Calu3 (cell line): ENCODE measurements around the gene ZNF286A. TPM values are rescaled to one million over a fixed set of nuclear protein-coding genes. Genes with fewer than 3 reads are reported as not detected.
A peak's percentile ranks its signal among the peaks of the same experiment; 100 is the strongest.
"Not testable (repeated sequence)": the region's sequence is repeated elsewhere in the genome, so short reads cannot be mapped to it uniquely, and the experiment has no call there.

ENCODE experiments used
- Bru-seq: library from RNA; stranded (reverse); fragments of 400-500 nt; gene quantifications from one replicate; lab custom pipeline; 2021; lab: Mats Ljungman, UMichigan
- BruChase-seq, 2 experiments: library from RNA; stranded (reverse); fragments of 400-500 nt; gene quantifications; one replicate each; lab custom pipeline; 2021; lab: Mats Ljungman, UMichigan
- BruUV-seq: library from RNA; stranded (reverse); fragments of 400-500 nt; replicated peaks from 2 replicates; lab custom pipeline; 2021; lab: Mats Ljungman, UMichigan
- CTCF ChIA-PET: fragments of 300-600 bp; sonication (Branson Sonifier 250); formaldehyde crosslinking; loops from one replicate; lab custom pipeline; 2022; ENCODE audit warnings: antibody characterized with exemption; lab: Charles Lee
- DNase-seq: peaks from one replicate; pipeline ENCODE4 v3.0.0; 2022
- H3K27ac Mint-ChIP-seq: one replicate; pipeline ENCODE4 v1.8.0; 2022; ENCODE audit warnings: mixed read lengths; ENCODE audit not compliant: unreplicated experiment
- H3K27me3 Mint-ChIP-seq: one replicate; pipeline ENCODE4 v1.8.0; 2022; ENCODE audit warnings: mixed read lengths; ENCODE audit not compliant: unreplicated experiment
- H3K36me3 Mint-ChIP-seq: one replicate; pipeline ENCODE4 v1.8.0; 2022; ENCODE audit warnings: mild to moderate bottlenecking, moderate library complexity, mixed read lengths; ENCODE audit not compliant: insufficient read depth, unreplicated experiment
- H3K4me1 Mint-ChIP-seq: one replicate; pipeline ENCODE4 v1.8.0; 2022; ENCODE audit warnings: mild to moderate bottlenecking, low read depth, mixed read lengths; ENCODE audit not compliant: unreplicated experiment
- H3K4me3 Mint-ChIP-seq: one replicate; pipeline ENCODE4 v1.8.0; 2022; ENCODE audit warnings: mild to moderate bottlenecking, low read depth, moderate library complexity, mixed read lengths; ENCODE audit not compliant: unreplicated experiment
- H3K9me3 Mint-ChIP-seq: one replicate; pipeline ENCODE4 v1.8.0; 2022; ENCODE audit warnings: low read depth, mixed read lengths; ENCODE audit not compliant: unreplicated experiment
- intact Hi-C: fragments of 100-400 bp; cut with micrococcal nuclease; formaldehyde crosslinking; loops from one replicate; pipeline ENCODE4 v1.10.0; 2022; ENCODE audit not compliant: unreplicated experiment
- long read RNA-seq: library from polyadenylated mRNA; stranded (forward); transcript quantifications from one replicate; pipeline ENCODE4 v2.0.0, GENCODE V29; 2022
- total RNA-seq: library from RNA; stranded (reverse); gene quantifications from 2 replicates; pipeline ENCODE4 v1.2.3, GENCODE V29; 2022
- TF ChIP-seq, protein P1 (sequence below): fragments of 200-600 bp; IDR thresholded peaks from one replicate; pipeline ENCODE4 v1.8.0; 2022; ENCODE audit warnings: antibody characterized with exemption; ENCODE audit not compliant: unreplicated experiment

The ZNF286A gene
- total RNA-seq (15.3 and 22.3 TPM in 2 replicates), Bru-seq, nascent RNA (percentile 72 among the genes with signal in this experiment), BruChase-seq, experiment 1, labeled RNA remaining after a 6-hour chase (percentile 80 among the genes with signal in this experiment), BruChase-seq, experiment 2, labeled RNA remaining after a 2-hour chase (percentile 94 among the genes with signal in this experiment)
- long read RNA-seq, partial matches to known transcripts = 1 of 3 reads
- long read RNA-seq, other reads (novel, unspliced or antisense) = 2 of 3 reads

DNA sequence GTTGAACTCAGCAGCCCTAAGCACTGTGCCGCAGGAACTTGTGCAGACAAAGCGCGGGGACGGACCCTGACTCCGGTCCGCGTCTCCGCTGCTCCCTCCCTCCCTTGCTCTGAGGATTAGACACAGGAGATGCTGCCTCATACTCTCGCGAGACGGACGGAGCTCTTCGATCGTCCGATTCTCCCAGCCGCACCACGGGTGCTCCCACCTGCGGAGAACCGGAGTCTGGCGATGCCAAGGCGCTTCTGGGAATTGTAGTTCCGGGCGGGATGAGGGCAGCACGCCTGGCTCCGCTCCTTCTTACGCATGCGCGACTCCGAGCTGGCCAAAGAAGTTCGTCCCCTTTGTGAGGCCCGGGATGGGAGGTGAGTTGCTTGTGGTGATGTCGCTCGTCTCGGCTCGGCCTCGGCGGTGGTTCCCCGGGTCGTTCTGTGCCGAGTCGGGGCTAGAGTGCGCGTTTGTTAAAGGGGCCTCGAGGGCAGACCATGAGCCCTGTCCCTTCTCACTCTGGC lies at the start of gene ZNF286A:
Gene ZNF286A, plus strand, starts transcription at position 340 of the 512 bp plus-strand sequence. CDS start 578 bp downstream, outside the sequence.
- H3K9me3 Mint-ChIP-seq, H3K27me3 Mint-ChIP-seq, H3K36me3 Mint-ChIP-seq, intact Hi-C loops, BruUV-seq, H3K4me1 Mint-ChIP-seq: not testable (repeated sequence)
- H3K27ac Mint-ChIP-seq = peak within 1 kb of the TSS; percentile 47
- peak; percentile 92 for DNase-seq
- CTCF ChIA-PET = interaction anchor here (1.2 kb wide), 1 partner anchor 48 kb away, joined by 4 read pairs; no protein-coding TSS in a partner anchor
- peak within 1 kb of the TSS; percentile 76 for H3K4me3 Mint-ChIP-seq

DNA sequence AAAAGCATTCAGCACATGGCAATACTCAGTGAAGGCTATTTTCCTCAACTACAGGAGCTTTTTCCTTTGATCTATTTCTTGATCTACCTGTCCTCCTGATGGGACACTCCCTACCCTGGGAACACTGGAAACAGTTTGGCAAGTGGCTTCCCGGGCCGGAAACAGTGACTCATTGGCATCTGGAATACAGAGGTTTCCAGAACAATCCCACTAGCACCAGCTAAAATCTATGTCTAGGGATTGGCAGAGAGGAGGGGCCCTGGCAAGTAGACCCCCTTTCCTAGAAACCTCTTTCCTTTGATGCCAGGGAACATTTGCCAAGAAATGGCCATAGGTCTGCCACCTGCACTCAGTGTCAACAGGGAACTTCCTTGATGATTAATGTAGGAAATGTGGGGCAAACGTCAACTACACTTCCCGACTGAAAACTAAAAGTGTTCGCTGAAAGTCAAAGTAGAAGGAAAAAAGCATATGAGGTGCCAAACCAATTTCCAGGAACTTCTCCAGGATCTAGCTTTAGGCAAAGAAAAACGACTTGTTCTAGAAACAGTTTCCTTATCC lies 49.6 kb upstream of the ZNF286A start:
- Mint-ChIP-seq H3K4me3 (peak overlapping the region; percentile 94), H3K27me3 (no peaks in the 10 kb centered on the region), H3K36me3 (peaks cover 67% of the 10 kb centered on the region), H3K27ac (peak overlapping the region; percentile 95), H3K4me1 (peaks cover 34% of the 10 kb centered on the region), H3K9me3 (no peaks in the 10 kb centered on the region)
- CTCF ChIA-PET = interaction anchor here (0.6 kb wide), 1 partner anchor 141 kb away, joined by 3 read pairs; no protein-coding TSS in a partner anchor
- intact Hi-C loops = no loop called here
- TF ChIP-seq, protein P1, sequence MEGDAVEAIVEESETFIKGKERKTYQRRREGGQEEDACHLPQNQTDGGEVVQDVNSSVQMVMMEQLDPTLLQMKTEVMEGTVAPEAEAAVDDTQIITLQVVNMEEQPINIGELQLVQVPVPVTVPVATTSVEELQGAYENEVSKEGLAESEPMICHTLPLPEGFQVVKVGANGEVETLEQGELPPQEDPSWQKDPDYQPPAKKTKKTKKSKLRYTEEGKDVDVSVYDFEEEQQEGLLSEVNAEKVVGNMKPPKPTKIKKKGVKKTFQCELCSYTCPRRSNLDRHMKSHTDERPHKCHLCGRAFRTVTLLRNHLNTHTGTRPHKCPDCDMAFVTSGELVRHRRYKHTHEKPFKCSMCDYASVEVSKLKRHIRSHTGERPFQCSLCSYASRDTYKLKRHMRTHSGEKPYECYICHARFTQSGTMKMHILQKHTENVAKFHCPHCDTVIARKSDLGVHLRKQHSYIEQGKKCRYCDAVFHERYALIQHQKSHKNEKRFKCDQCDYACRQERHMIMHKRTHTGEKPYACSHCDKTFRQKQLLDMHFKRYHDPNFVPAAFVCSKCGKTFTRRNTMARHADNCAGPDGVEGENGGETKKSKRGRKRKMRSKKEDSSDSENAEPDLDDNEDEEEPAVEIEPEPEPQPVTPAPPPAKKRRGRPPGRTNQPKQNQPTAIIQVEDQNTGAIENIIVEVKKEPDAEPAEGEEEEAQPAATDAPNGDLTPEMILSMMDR = no peak
- peak; percentile 49 for DNase-seq
- BruUV-seq = no TSS peak

DNA sequence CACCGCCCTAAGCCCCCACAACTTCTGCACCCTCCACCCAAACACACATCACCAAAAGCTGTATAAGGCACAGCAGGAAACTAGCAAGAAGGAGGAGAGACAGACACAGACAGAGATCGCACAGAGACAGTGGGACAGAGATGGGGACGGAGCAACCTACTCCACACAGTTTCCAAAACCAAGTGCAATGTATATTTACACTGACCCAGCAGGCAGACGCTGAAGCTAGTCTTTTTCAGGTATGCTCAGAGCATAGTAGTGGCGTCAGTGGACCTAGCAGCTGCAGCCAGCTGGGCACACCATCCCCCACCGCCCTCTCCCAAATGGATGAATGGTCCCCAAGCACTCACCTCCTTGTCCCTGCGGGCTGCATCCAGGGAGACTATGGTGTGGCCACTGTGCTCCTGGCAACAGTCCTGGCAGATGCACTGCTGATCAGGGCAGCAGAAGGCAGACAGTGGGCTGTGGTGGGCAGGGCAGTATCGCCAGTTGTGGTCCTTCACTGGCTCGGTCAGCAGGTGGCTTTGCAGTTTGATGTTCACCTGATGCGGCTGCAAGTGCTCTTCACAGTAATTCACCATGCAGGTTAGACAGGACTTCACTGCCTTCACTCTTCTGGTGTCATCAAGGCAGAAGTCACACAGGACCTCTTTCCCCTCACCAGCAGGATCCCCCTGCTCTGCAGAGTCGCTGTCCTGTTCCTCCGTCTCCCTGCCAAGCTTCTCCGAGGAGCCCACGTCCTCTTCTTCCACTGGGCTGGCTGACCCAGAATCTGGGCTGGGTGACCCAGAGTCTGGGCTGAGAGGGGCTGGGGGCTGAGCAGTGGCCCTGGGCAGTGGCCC lies 48.6 kb upstream of the ZNF286A start:
- no TSS peak for BruUV-seq
- Mint-ChIP-seq H3K4me3 (peak overlapping the region; percentile 94), H3K9me3 (no peaks in the 10 kb centered on the region), H3K27ac (peak overlapping the region; percentile 95), H3K36me3 (peaks cover 57% of the 10 kb centered on the region), H3K4me1 (peaks cover 34% of the 10 kb centered on the region), H3K27me3 (no peaks in the 10 kb centered on the region)
- TF ChIP-seq, protein P1 = no peak
- DNase-seq = no peak
- intact Hi-C loops = no loop called here
- CTCF ChIA-PET = interaction anchor here (1.1 to 1.2 kb wide), 2 partner anchors 12 to 48 kb away, joined by 3 to 4 read pairs; partner anchors contain the start of gene ZNF286A

DNA sequence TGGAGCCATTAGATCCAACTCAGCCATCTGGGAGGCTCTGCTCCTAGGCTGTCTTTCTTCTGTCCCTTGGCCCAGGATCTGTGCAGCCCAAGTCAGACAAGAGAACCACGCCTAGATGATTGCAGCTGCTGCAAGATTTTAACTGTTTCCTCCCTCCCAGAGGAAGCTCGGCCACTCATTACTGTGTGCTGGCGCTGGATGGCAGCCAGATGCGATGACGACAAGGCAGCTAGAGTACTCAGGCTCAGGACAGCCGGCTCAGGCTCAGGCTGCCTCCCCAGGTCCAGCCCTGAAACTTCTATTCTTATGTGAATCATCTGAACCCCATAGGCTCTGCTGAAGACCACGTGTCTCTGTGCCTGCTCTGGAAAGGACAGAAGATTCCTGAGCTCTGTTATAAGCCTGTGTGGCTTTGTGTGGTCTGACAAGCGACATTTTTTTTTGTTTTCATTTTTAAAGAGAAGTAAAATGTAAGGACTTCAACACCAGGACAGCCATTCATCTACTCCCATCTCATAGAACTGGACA lies 47.9 kb upstream of the ZNF286A start:
- intact Hi-C loops = no loop called here
- CTCF ChIA-PET = interaction anchor here (0.5 to 1.2 kb wide), 3 partner anchors 11 to 48 kb away, joined by 3 to 4 read pairs (median 4); partner anchors contain the start of gene ZNF286A
- TF ChIP-seq, protein P1 = no peak
- Mint-ChIP-seq H3K27me3 (no peaks in the 10 kb centered on the region), H3K36me3 (peaks cover 60% of the 10 kb centered on the region), H3K27ac (peak overlapping the region; percentile 95), H3K4me3 (peak overlapping the region; percentile 94), H3K9me3 (no peaks in the 10 kb centered on the region), H3K4me1 (peaks cover 40% of the 10 kb centered on the region)
- BruUV-seq = TSS peak; percentile 78
- peak; percentile 87 for DNase-seq
